HUDEP-2 (cell line): ENCODE data around the gene EXOC4.

Experiments used
- DNase-seq, 76 experiments: peaks; one replicate each; lab custom pipeline; 2025; ENCODE audit not compliant: unreplicated experiment in 76 of 76; lab: John Stamatoyannopoulos, UW

Gene EXOC4

GRCh38 chr7:133801341-133801740, 548.5 kb downstream of the EXOC4 start:
- no peak for DNase-seq

GRCh38 chr7:133804127-133804526, 551.2 kb downstream of the EXOC4 start:
- DNase-seq = peak in 1 of 76 experiments; percentile 27

GRCh38 chr7:133805426-133805825, 552.5 kb downstream of the EXOC4 start:
- peak in 2 of 76 experiments; percentile 1 to 9 for DNase-seq

GRCh38 chr7:133807624-133808492, 555.0 kb downstream of the EXOC4 start:
- no peak for DNase-seq

- no peak for DNase-seq
Observed at GRCh38 chr7:133808493-133808866, 555.6 kb downstream of the EXOC4 start.

- no peak for DNase-seq
Observed at GRCh38 chr7:133812877-133813276, 560.0 kb downstream of the EXOC4 start.

- no peak for DNase-seq
Observed at GRCh38 chr7:133815611-133816210, 562.8 kb downstream of the EXOC4 start.

GRCh38 chr7:133819695-133820094, 566.8 kb downstream of the EXOC4 start:
- no peak for DNase-seq

- DNase-seq = no peak
Observed at GRCh38 chr7:133820584-133820983, 567.7 kb downstream of the EXOC4 start.

- no peak for DNase-seq
Observed at GRCh38 chr7:133821171-133821570, 568.3 kb downstream of the EXOC4 start.

- no peak for DNase-seq
Observed at GRCh38 chr7:133822001-133822641, 569.2 kb downstream of the EXOC4 start.

GRCh38 chr7:133822868-133823552, 570.1 kb downstream of the EXOC4 start:
- DNase-seq = no peak

- no peak for DNase-seq
Observed at GRCh38 chr7:133824132-133824531, 571.3 kb downstream of the EXOC4 start.

- no peak for DNase-seq
Observed at GRCh38 chr7:133827707-133828623, 575.1 kb downstream of the EXOC4 start.

- no peak for DNase-seq
Observed at GRCh38 chr7:133828906-133829305, 576.0 kb downstream of the EXOC4 start.

- no peak for DNase-seq
Observed at GRCh38 chr7:133829336-133829897, 576.5 kb downstream of the EXOC4 start.

GRCh38 chr7:133830081-133830480, 577.2 kb downstream of the EXOC4 start:
- DNase-seq = no peak

GRCh38 chr7:133836666-133837065, 583.8 kb downstream of the EXOC4 start:
- DNase-seq = no peak

- no peak for DNase-seq
Observed at GRCh38 chr7:133837224-133837623, 584.3 kb downstream of the EXOC4 start.

- no peak for DNase-seq
Observed at GRCh38 chr7:133839121-133839520, 586.2 kb downstream of the EXOC4 start.
